Mesodermal cell (in vitro differentiated cells): ENCODE data around the gene ZBTB46.

Source experiments
- H3K27ac ChIP-seq: 2 replicates; pipeline ENCODE4 v1.7.0; 2013; ENCODE audit warnings: mild to moderate bottlenecking, low read depth, low read length, moderate library complexity; ENCODE audit not compliant: severe bottlenecking
- H3K36me3 ChIP-seq: 2 replicates; pipeline ENCODE4 v1.7.1; 2013; ENCODE audit warnings: mild to moderate bottlenecking, low read length, moderate library complexity; ENCODE audit not compliant: control insufficient read depth, insufficient read depth
- H3K4me1 ChIP-seq: one replicate; pipeline ENCODE4 v1.7.1; 2013; ENCODE audit warnings: mild to moderate bottlenecking, low read length; ENCODE audit not compliant: insufficient read depth, control insufficient read depth, poor library complexity, severe bottlenecking
- H3K4me3 ChIP-seq: 2 replicates; pipeline ENCODE4 v1.7.0; 2013; ENCODE audit warnings: low read length, control low read depth, mild to moderate bottlenecking; ENCODE audit not compliant: insufficient read depth, poor library complexity, severe bottlenecking; ENCODE audit errors: extremely low read depth
- H3K9me3 ChIP-seq: 2 replicates; pipeline ENCODE4 v1.7.1; 2013; ENCODE audit warnings: mild to moderate bottlenecking, low read length, moderate library complexity; ENCODE audit not compliant: control insufficient read depth
- WGBS, 2 experiments: methylation state at CpG; one replicate each; pipeline ENCODE4 v1.1.5; 2013; ENCODE audit warnings: missing lambda C conversion rate in 2 of 2; ENCODE audit not compliant: insufficient coverage in 2 of 2; 5-methylcytosine and 5-hydroxymethylcytosine counted together

The ZBTB46 gene

GRCh38 chr20:63737945-63738686, 92.9 kb downstream of the ZBTB46 start:
- H3K36me3 ChIP-seq, result peaks cover 50% of the 10 kb centered on the region
- no peaks in the 10 kb centered on the region for H3K9me3 ChIP-seq
- H3K4me3 ChIP-seq, result no peak overlapping the region
- 54 to 56% methylated on average over 28 to 29 of the region's 43 CpGs for WGBS, 2 experiments
- no peak overlapping the region for H3K27ac ChIP-seq
- peaks cover 18% of the 10 kb centered on the region for H3K4me1 ChIP-seq

GRCh38 chr20:63737695-63737944, 93.4 kb downstream of the ZBTB46 start:
- H3K36me3 ChIP-seq, result peaks cover 50% of the 10 kb centered on the region
- WGBS, 2 experiments, result 27 to 45% methylated on average over 12 to 14 of the region's 26 CpGs

GRCh38 chr20:63736893-63737694, 94.0 kb downstream of the ZBTB46 start:
- Histone ChIP-seq H3K36me3 (peaks cover 46% of the 10 kb centered on the region), H3K4me1 (peaks cover 18% of the 10 kb centered on the region), H3K27ac (no peak overlapping the region), H3K4me3 (no peak overlapping the region), H3K9me3 (no peaks in the 10 kb centered on the region)
- WGBS, 2 experiments, result 54 to 64% methylated on average over 27 to 30 of the region's 30 CpGs

More at GRCh38 chr20:63737695-63737944, 93.4 kb downstream of the ZBTB46 start:
- no peaks in the 10 kb centered on the region for H3K9me3 ChIP-seq
- H3K27ac ChIP-seq, result no peak overlapping the region
- H3K4me3 ChIP-seq, result no peak overlapping the region
- H3K4me1 ChIP-seq, result peaks cover 18% of the 10 kb centered on the region

- 95% methylated on average over 28 of the region's 31 CpGs for WGBS, 2 experiments
- Histone ChIP-seq H3K27ac (no peak within 1 kb of the TSS), H3K9me3 (no peaks in the 10 kb centered on the region), H3K4me1 (peaks cover 11% of the 10 kb centered on the region), H3K36me3 (peaks cover 45% of the 10 kb centered on the region), H3K4me3 (no peak within 1 kb of the TSS)
Measured at GRCh38 chr20:63735859-63736718, 95.0 kb downstream of the ZBTB46 start, which contains the start of gene LIME1. TSS of gene LIME1 (plus strand) at chr20:63736664. CDS start at chr20:63737550, 886 bp downstream.

- no peak overlapping the region for H3K27ac ChIP-seq
- WGBS, 2 experiments, result 96 to 97% methylated on average over 47 to 48 of the region's 48 CpGs
- H3K36me3 ChIP-seq, result peaks cover 48% of the 10 kb centered on the region
- no peaks in the 10 kb centered on the region for H3K9me3 ChIP-seq
- H3K4me3 ChIP-seq, result no peak overlapping the region
- H3K4me1 ChIP-seq, result peaks cover 8% of the 10 kb centered on the region
Measured at GRCh38 chr20:63734946-63735858, 95.9 kb downstream of the ZBTB46 start.

GRCh38 chr20:63734111-63734945, 96.7 kb downstream of the ZBTB46 start:
- peaks cover 8% of the 10 kb centered on the region for H3K4me1 ChIP-seq
- 94 to 96% methylated on average over 24 to 25 of the region's 25 CpGs for WGBS, 2 experiments
- no peaks in the 10 kb centered on the region for H3K9me3 ChIP-seq
- H3K4me3 ChIP-seq, result no peak overlapping the region
- H3K27ac ChIP-seq, result no peak overlapping the region
- peaks cover 55% of the 10 kb centered on the region for H3K36me3 ChIP-seq

- peaks cover 59% of the 10 kb centered on the region for H3K36me3 ChIP-seq
- WGBS, 2 experiments, result 96 to 98% methylated on average over 16 to 18 of the region's 18 CpGs
Measured at GRCh38 chr20:63733579-63734081, 97.4 kb downstream of the ZBTB46 start.

GRCh38 chr20:63733117-63733516, 97.9 kb downstream of the ZBTB46 start:
- H3K9me3 ChIP-seq, result no peaks in the 10 kb centered on the region
- peaks cover 2% of the 10 kb centered on the region for H3K4me1 ChIP-seq
- no peak overlapping the region for H3K27ac ChIP-seq
- WGBS, 2 experiments, result 94 to 98% methylated on average over 12 to 13 of the region's 13 CpGs
- H3K36me3 ChIP-seq, result peaks cover 63% of the 10 kb centered on the region
- H3K4me3 ChIP-seq, result no peak overlapping the region

More at GRCh38 chr20:63733579-63734081, 97.4 kb downstream of the ZBTB46 start:
- Histone ChIP-seq H3K4me1 (peaks cover 7% of the 10 kb centered on the region), H3K4me3 (no peak overlapping the region), H3K9me3 (no peaks in the 10 kb centered on the region), H3K27ac (no peak overlapping the region)
